ENCODE data around the gene LRRTM4.

DNA sequence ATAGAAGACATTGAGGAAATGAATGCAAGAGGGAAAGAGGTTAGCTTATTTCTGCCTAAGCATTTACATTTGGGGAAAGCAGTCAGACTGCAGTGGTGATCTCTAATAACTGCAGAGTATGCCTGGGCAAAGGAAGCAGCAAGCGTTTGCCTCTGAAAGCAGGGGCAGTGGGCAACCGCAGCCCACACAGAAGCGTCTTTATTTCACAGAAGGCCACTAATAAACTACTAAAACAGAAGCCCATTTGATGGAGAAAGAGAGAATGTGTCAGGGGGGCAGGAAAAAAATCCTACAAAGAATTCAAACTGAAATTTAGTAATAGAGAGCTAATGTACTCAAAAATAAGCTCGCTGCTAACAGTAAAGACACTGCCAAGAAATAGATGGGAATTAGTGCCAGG, 53.1 kb downstream of the LRRTM4 start:
- TF ChIP-seq, protein P1, sequence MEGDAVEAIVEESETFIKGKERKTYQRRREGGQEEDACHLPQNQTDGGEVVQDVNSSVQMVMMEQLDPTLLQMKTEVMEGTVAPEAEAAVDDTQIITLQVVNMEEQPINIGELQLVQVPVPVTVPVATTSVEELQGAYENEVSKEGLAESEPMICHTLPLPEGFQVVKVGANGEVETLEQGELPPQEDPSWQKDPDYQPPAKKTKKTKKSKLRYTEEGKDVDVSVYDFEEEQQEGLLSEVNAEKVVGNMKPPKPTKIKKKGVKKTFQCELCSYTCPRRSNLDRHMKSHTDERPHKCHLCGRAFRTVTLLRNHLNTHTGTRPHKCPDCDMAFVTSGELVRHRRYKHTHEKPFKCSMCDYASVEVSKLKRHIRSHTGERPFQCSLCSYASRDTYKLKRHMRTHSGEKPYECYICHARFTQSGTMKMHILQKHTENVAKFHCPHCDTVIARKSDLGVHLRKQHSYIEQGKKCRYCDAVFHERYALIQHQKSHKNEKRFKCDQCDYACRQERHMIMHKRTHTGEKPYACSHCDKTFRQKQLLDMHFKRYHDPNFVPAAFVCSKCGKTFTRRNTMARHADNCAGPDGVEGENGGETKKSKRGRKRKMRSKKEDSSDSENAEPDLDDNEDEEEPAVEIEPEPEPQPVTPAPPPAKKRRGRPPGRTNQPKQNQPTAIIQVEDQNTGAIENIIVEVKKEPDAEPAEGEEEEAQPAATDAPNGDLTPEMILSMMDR (IDR thresholded peaks at IDR 0.05): no peak
- no peak for TF ChIP-seq EZH2 (IDR thresholded peaks at IDR 0.05; ENCODE audit: borderline replicate concordance, insufficient read depth, low read depth, low read length, poor library complexity, severe bottlenecking)
